Natural killer cell (primary cell): ENCODE measurements around the gene ITGB1BP1. TPM values are rescaled to one million over a fixed set of nuclear protein-coding genes. Genes with fewer than 3 reads are reported as not detected.

Experiments
- ATAC-seq, 3 donors: fragments of 150-1000 bp in 2 of 3; fragments of 200-7000 bp in 1 of 3; cut with Tn5 transposase; 1 replicate in 1 of 3; 2 replicates in 2 of 3; pipeline ENCODE4 v1.10.0; 2021; ENCODE audit warnings: mild to moderate bottlenecking in 2 of 3, moderate library complexity in 2 of 3
- DNase-seq, 2 donors: peaks; one replicate each; pipeline versions ENCODE4 v3.0.0 to v3.0.0-alpha.2; 2013 to 2021; ENCODE audit warnings: mixed read lengths in 1 of 2
- H3K27ac ChIP-seq: one replicate; pipeline ENCODE4 v1.5.1; 2013; ENCODE audit warnings: mild to moderate bottlenecking, low read length
- H3K27me3 ChIP-seq: one replicate; pipeline ENCODE4 v1.6.1; 2013; ENCODE audit warnings: low read length; ENCODE audit not compliant: control insufficient read depth, insufficient read depth
- H3K36me3 ChIP-seq: one replicate; pipeline ENCODE4 v1.6.1; 2013; ENCODE audit warnings: low read length; ENCODE audit not compliant: control insufficient read depth, insufficient read depth
- H3K4me1 ChIP-seq: one replicate; pipeline ENCODE4 v1.6.1; 2013; ENCODE audit warnings: low read length; ENCODE audit not compliant: control insufficient read depth, insufficient read depth
- H3K4me3 ChIP-seq: one replicate; pipeline ENCODE4 v1.5.1; 2013; ENCODE audit warnings: low read length
- H3K9me3 ChIP-seq: one replicate; pipeline ENCODE4 v1.6.1; 2013; ENCODE audit warnings: low read length; ENCODE audit not compliant: control insufficient read depth, insufficient read depth
- H3K27ac Mint-ChIP-seq, 2 donors: one replicate each; pipeline ENCODE4 v1.8.0; 2022; ENCODE audit warnings: mild to moderate bottlenecking in 2 of 2, mixed read lengths in 2 of 2, moderate library complexity in 1 of 2
- H3K27me3 Mint-ChIP-seq, 2 donors: one replicate each; pipeline ENCODE4 v1.8.0; 2022; ENCODE audit warnings: low read depth in 2 of 2, mixed read lengths in 2 of 2
- H3K36me3 Mint-ChIP-seq: one replicate; pipeline ENCODE4 v1.8.0; 2022; ENCODE audit warnings: mixed read lengths
- H3K4me1 Mint-ChIP-seq, 2 donors: one replicate each; pipeline ENCODE4 v1.8.0; 2022; ENCODE audit warnings: mixed read lengths in 2 of 2
- H3K4me3 Mint-ChIP-seq: one replicate; pipeline ENCODE4 v1.8.0; 2022; ENCODE audit warnings: mild to moderate bottlenecking, moderate library complexity, mixed read lengths
- H3K9me3 Mint-ChIP-seq, 2 donors: one replicate each; pipeline ENCODE4 v1.8.0; 2022; ENCODE audit warnings: mixed read lengths in 2 of 2
- CTCF ChIP-seq: fragments of 200-600 bp; IDR thresholded peaks from one replicate; pipeline ENCODE4 v1.8.0; 2022; ENCODE audit warnings: antibody characterized with exemption
- WGBS: methylation state at CpG from one replicate; pipeline ENCODE4 v1.1.7; 2013; ENCODE audit warnings: missing lambda C conversion rate; ENCODE audit not compliant: insufficient coverage; 5-methylcytosine and 5-hydroxymethylcytosine counted together
- intact Hi-C: fragments of 100-400 bp; cut with micrococcal nuclease; formaldehyde crosslinking; loops from one replicate; pipeline ENCODE4 v1.14.2; 2022
- total RNA-seq, 4 donors: library from RNA; stranded (reverse); fragments of 120-200 nt in 1 of 4; gene quantifications; one replicate each; pipeline versions ENCODE4 v1.2.3 to v1.2.4, GENCODE V29; 2013 to 2022

ITGB1BP1 gene
- total RNA-seq, 3 donors from 2014 or later (not counting 1 experiment from before 2014, with no cell fraction given) = 66.9 to 114 (median 91.7) TPM

- no peak for DNase-seq
- 84% methylated on average over 6 of the region's 6 CpGs for WGBS
- Mint-ChIP-seq H3K27ac (no peak overlapping the region), H3K27me3 (no peaks in the 10 kb centered on the region), H3K36me3 (no peaks in the 10 kb centered on the region), H3K4me3 (no peak overlapping the region), H3K4me1 (no peaks in the 10 kb centered on the region), H3K9me3 (no peaks in the 10 kb centered on the region)
- TF ChIP-seq CTCF = no peak
- Histone ChIP-seq H3K36me3 (no peaks in the 10 kb centered on the region), H3K4me3 (no peak overlapping the region), H3K9me3 (no peaks in the 10 kb centered on the region), H3K4me1 (no peaks in the 10 kb centered on the region), H3K27me3 (no peaks in the 10 kb centered on the region), H3K27ac (no peak overlapping the region)
- no peak for ATAC-seq
- intact Hi-C loops = no loop called here
These were observed 57.3 kb downstream of the ITGB1BP1 start for GRCh38 chr2:9366026-9366425.

- Mint-ChIP-seq H3K9me3 (no peaks in the 10 kb centered on the region), H3K27me3 (no peaks in the 10 kb centered on the region), H3K36me3 (no peaks in the 10 kb centered on the region), H3K27ac (no peak overlapping the region), H3K4me1 (no peaks in the 10 kb centered on the region), H3K4me3 (no peak overlapping the region)
- 87% methylated on average over 8 of the region's 8 CpGs for WGBS
- no peak for TF ChIP-seq CTCF
- Histone ChIP-seq H3K36me3 (no peaks in the 10 kb centered on the region), H3K4me1 (no peaks in the 10 kb centered on the region), H3K9me3 (no peaks in the 10 kb centered on the region), H3K4me3 (no peak overlapping the region), H3K27ac (no peak overlapping the region), H3K27me3 (no peaks in the 10 kb centered on the region)
- intact Hi-C loops = no loop called here
- ATAC-seq = no peak
- DNase-seq = no peak
These were observed 57.8 kb downstream of the ITGB1BP1 start for GRCh38 chr2:9365498-9366019.

GRCh38 chr2:9364791-9365497 is 58.4 kb downstream of the ITGB1BP1 start:
- no peak for ATAC-seq
- H3K4me1 Mint-ChIP-seq = no peaks in the 10 kb centered on the region
- H3K27me3 Mint-ChIP-seq = no peaks in the 10 kb centered on the region

More at GRCh38 chr2:9364791-9365497, 58.4 kb downstream of the ITGB1BP1 start:
- H3K36me3 Mint-ChIP-seq = no peaks in the 10 kb centered on the region
- H3K4me1 ChIP-seq = no peaks in the 10 kb centered on the region
- no peak for TF ChIP-seq CTCF
- 92% methylated on average over 4 of the region's 4 CpGs for WGBS
- H3K27me3 ChIP-seq = no peaks in the 10 kb centered on the region
- DNase-seq = no peak
- H3K4me3 Mint-ChIP-seq = no peak overlapping the region
- intact Hi-C loops = no loop called here
- H3K4me3 ChIP-seq = no peak overlapping the region
- no peaks in the 10 kb centered on the region for H3K9me3 ChIP-seq
- no peak overlapping the region for H3K27ac Mint-ChIP-seq
- no peaks in the 10 kb centered on the region for H3K36me3 ChIP-seq
- no peaks in the 10 kb centered on the region for H3K9me3 Mint-ChIP-seq
- H3K27ac ChIP-seq = no peak overlapping the region
